GM21576 (cell line): ENCODE data around the gene OTUD3.

Experiments used
- ATAC-seq: cut with Tn5 transposase; IDR thresholded peaks from one replicate; pipeline ENCODE4 v1.9.1; 2021; ENCODE audit warnings: mild to moderate bottlenecking, moderate library complexity; ENCODE audit not compliant: unreplicated experiment

Gene OTUD3

GRCh38 chr1:19945914-19946313, 63.7 kb downstream of the OTUD3 start:
- ATAC-seq, result no peak

- no peak for ATAC-seq
Observed at GRCh38 chr1:19946331-19946751, 64.1 kb downstream of the OTUD3 start.

GRCh38 chr1:19946971-19947370, 64.8 kb downstream of the OTUD3 start:
- no peak for ATAC-seq

- no peak for ATAC-seq
Observed at GRCh38 chr1:19949016-19949415, 66.8 kb downstream of the OTUD3 start.

- ATAC-seq, result no peak
Observed at GRCh38 chr1:19954059-19954458, 71.9 kb downstream of the OTUD3 start.

- no peak for ATAC-seq
Observed at GRCh38 chr1:19955534-19956170, 73.5 kb downstream of the OTUD3 start.

- ATAC-seq, result no peak
Observed at GRCh38 chr1:19957779-19958178, 75.6 kb downstream of the OTUD3 start.

- ATAC-seq, result no peak
Observed at GRCh38 chr1:19960591-19960990, 78.4 kb downstream of the OTUD3 start.
